ENCODE results near the gene HCN2. TPM values are rescaled to one million over a fixed set of nuclear protein-coding genes. Genes with fewer than 3 reads are reported as not detected.

Gene HCN2
- total RNA-seq, 1 donor from 2014 or later, result 5.5 TPM

DNA sequence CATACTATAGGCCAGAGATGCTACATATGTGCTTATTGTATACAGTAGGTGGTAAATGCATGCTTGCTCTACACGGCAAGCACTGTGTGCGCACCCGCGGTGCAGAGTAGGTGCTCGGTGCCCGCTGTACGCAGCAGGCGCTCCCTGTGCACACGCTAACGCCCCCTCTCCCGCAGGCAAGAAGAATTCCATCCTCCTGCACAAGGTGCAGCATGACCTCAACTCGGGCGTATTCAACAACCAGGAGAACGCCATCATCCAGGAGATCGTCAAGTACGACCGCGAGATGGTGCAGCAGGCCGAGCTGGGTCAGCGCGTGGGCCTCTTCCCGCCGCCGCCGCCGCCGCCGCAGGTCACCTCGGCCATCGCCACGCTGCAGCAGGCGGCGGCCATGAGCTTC, 25.9 kb downstream of the HCN2 start:
- H3K27me3 ChIP-seq (ENCODE audit: insufficient read depth, low read length), result no peaks in the 10 kb centered on the region
- no peak for FAIRE-seq
- peaks cover 12% of the 10 kb centered on the region for H3K4me1 ChIP-seq (ENCODE audit: insufficient read depth, low read length)
- Mint-ChIP-seq H3K4me1 (ENCODE audit: low read depth, unreplicated experiment) (peaks cover 3% of the 10 kb centered on the region), H3K27ac (ENCODE audit: unreplicated experiment) (no peak overlapping the region), H3K4me3 (ENCODE audit: unreplicated experiment) (peak overlapping the region; percentile 45), H3K9me3 (ENCODE audit: unreplicated experiment) (peaks cover 2% of the 10 kb centered on the region), H3K36me3 (ENCODE audit: low read depth, unreplicated experiment) (peaks cover 18% of the 10 kb centered on the region), H3K27me3 (ENCODE audit: low read depth, unreplicated experiment) (no peaks in the 10 kb centered on the region)
- no peak overlapping the region for H3K27ac ChIP-seq (ENCODE audit: low read depth, low read length)
- H3K9me3 ChIP-seq (ENCODE audit: insufficient read depth, low read depth, low read length), result no peaks in the 10 kb centered on the region
- TF ChIP-seq, protein P1, sequence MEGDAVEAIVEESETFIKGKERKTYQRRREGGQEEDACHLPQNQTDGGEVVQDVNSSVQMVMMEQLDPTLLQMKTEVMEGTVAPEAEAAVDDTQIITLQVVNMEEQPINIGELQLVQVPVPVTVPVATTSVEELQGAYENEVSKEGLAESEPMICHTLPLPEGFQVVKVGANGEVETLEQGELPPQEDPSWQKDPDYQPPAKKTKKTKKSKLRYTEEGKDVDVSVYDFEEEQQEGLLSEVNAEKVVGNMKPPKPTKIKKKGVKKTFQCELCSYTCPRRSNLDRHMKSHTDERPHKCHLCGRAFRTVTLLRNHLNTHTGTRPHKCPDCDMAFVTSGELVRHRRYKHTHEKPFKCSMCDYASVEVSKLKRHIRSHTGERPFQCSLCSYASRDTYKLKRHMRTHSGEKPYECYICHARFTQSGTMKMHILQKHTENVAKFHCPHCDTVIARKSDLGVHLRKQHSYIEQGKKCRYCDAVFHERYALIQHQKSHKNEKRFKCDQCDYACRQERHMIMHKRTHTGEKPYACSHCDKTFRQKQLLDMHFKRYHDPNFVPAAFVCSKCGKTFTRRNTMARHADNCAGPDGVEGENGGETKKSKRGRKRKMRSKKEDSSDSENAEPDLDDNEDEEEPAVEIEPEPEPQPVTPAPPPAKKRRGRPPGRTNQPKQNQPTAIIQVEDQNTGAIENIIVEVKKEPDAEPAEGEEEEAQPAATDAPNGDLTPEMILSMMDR (IDR thresholded peaks at IDR 0.05; ENCODE audit: insufficient read depth, low read depth, low read length), result no peak
- TF ChIP-seq EZH2 (IDR thresholded peaks at IDR 0.05; ENCODE audit: insufficient read depth, low read length), result no peak
- H2AFZ ChIP-seq (ENCODE audit: low read depth, low read length), result no peak overlapping the region
- H3K4me3 ChIP-seq (ENCODE audit: insufficient read depth, low read depth, low read length), result no peak overlapping the region
- no peaks in the 10 kb centered on the region for H3K79me2 ChIP-seq (ENCODE audit: insufficient read depth, low read length)
- H4K20me1 ChIP-seq (ENCODE audit: insufficient read depth, low read length), result no peaks in the 10 kb centered on the region
- H3K36me3 ChIP-seq (ENCODE audit: insufficient read depth, low read length), result no peaks in the 10 kb centered on the region
- DNase-seq (ENCODE audit: low read depth), result no peak
- H3K4me2 ChIP-seq (ENCODE audit: low read length), result no peak overlapping the region
- no peak overlapping the region for H3K9ac ChIP-seq (ENCODE audit: low read length)

DNA sequence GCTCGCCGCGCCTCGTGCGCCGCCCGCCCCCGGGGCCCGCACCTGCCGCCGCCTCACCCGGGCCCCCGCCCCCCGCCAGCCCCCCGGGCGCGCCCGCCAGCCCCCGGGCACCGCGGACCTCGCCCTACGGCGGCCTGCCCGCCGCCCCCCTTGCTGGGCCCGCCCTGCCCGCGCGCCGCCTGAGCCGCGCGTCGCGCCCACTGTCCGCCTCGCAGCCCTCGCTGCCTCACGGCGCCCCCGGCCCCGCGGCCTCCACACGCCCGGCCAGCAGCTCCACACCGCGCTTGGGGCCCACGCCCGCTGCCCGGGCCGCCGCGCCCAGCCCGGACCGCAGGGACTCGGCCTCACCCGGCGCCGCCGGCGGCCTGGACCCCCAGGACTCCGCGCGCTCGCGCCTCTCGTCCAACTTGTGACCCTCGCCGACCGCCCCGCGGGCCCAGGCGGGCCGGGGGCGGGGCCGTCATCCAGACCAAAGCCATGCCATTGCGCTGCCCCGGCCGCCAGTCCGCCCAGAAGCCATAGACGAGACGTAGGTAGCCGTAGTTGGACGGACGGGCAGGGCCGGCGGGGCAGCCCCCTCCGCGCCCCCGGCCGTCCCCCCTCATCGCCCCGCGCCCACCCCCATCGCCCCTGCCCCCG, 26.5 kb downstream of the HCN2 start:
- Histone ChIP-seq H3K27me3 (ENCODE audit: insufficient read depth, low read length) (no peaks in the 10 kb centered on the region), H3K27ac (ENCODE audit: low read depth, low read length) (no peak overlapping the region), H3K4me2 (ENCODE audit: low read length) (no peak overlapping the region), H4K20me1 (ENCODE audit: insufficient read depth, low read length) (no peaks in the 10 kb centered on the region), H3K79me2 (ENCODE audit: insufficient read depth, low read length) (no peaks in the 10 kb centered on the region), H3K4me1 (ENCODE audit: insufficient read depth, low read length) (peaks cover 7% of the 10 kb centered on the region), H3K9me3 (ENCODE audit: insufficient read depth, low read depth, low read length) (no peaks in the 10 kb centered on the region), H3K36me3 (ENCODE audit: insufficient read depth, low read length) (no peaks in the 10 kb centered on the region), H3K9ac (ENCODE audit: low read length) (no peak overlapping the region), H2AFZ (ENCODE audit: low read depth, low read length) (no peak overlapping the region), H3K4me3 (ENCODE audit: insufficient read depth, low read depth, low read length) (no peak overlapping the region)
- H3K9me3 Mint-ChIP-seq (ENCODE audit: unreplicated experiment), result peaks cover 2% of the 10 kb centered on the region
- no peak overlapping the region for H3K4me3 Mint-ChIP-seq (ENCODE audit: unreplicated experiment)
- no peak for DNase-seq (ENCODE audit: low read depth)
- no peaks in the 10 kb centered on the region for H3K4me1 Mint-ChIP-seq (ENCODE audit: low read depth, unreplicated experiment)
- no peak overlapping the region for H3K27ac Mint-ChIP-seq (ENCODE audit: unreplicated experiment)
- TF ChIP-seq, protein P1 (IDR thresholded peaks at IDR 0.05; ENCODE audit: insufficient read depth, low read depth, low read length), result no peak
- no peak for TF ChIP-seq EZH2 (IDR thresholded peaks at IDR 0.05; ENCODE audit: insufficient read depth, low read length)
- H3K27me3 Mint-ChIP-seq (ENCODE audit: low read depth, unreplicated experiment), result no peaks in the 10 kb centered on the region
- H3K36me3 Mint-ChIP-seq (ENCODE audit: low read depth, unreplicated experiment), result peaks cover 18% of the 10 kb centered on the region
- FAIRE-seq, result no peak

DNA sequence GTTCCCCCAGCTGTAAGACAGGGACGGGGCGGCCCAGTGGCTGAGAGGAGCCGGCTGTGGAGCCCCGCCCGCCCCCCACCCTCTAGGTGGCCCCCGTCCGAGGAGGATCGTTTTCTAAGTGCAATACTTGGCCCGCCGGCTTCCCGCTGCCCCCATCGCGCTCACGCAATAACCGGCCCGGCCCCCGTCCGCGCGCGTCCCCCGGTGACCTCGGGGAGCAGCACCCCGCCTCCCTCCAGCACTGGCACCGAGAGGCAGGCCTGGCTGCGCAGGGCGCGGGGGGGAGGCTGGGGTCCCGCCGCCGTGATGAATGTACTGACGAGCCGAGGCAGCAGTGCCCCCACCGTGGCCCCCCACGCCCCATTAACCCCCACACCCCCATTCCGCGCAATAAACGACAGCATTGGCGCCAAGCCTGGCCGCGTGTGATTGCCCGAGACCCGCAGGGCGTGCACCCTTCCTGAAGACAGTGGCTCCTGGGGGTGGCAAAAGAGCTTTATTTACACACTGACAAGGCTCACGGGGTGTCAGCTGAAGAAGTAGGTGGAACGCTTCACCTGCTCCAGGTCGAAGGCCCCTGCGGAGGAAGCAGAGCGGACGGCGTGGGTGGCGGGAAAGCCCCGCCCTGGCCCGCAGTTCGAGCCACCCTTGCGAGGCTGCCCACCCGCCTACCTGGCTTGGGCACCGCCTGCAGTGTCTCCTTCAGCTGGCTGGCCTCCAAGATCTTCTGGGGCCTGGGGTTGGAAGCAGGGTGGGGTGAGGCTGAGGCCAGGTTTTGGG, 27.3 kb downstream of the HCN2 start:
- FAIRE-seq (no peak), DNase-seq (ENCODE audit: low read depth) (no peak)
- Histone ChIP-seq H2AFZ (ENCODE audit: low read depth, low read length) (no peak overlapping the region), H3K27ac (ENCODE audit: low read depth, low read length) (no peak overlapping the region), H3K9me3 (ENCODE audit: insufficient read depth, low read depth, low read length) (no peaks in the 10 kb centered on the region), H3K9ac (ENCODE audit: low read length) (no peak overlapping the region), H4K20me1 (ENCODE audit: insufficient read depth, low read length) (no peaks in the 10 kb centered on the region), H3K4me3 (ENCODE audit: insufficient read depth, low read depth, low read length) (no peak overlapping the region), H3K4me1 (ENCODE audit: insufficient read depth, low read length) (peaks cover 4% of the 10 kb centered on the region), H3K79me2 (ENCODE audit: insufficient read depth, low read length) (no peaks in the 10 kb centered on the region), H3K27me3 (ENCODE audit: insufficient read depth, low read length) (no peaks in the 10 kb centered on the region), H3K4me2 (ENCODE audit: low read length) (no peak overlapping the region), H3K36me3 (ENCODE audit: insufficient read depth, low read length) (no peaks in the 10 kb centered on the region)
- Mint-ChIP-seq H3K36me3 (ENCODE audit: low read depth, unreplicated experiment) (peaks cover 18% of the 10 kb centered on the region), H3K9me3 (ENCODE audit: unreplicated experiment) (peaks cover 2% of the 10 kb centered on the region), H3K27ac (ENCODE audit: unreplicated experiment) (no peak overlapping the region), H3K4me3 (ENCODE audit: unreplicated experiment) (no peak overlapping the region), H3K27me3 (ENCODE audit: low read depth, unreplicated experiment) (no peaks in the 10 kb centered on the region), H3K4me1 (ENCODE audit: low read depth, unreplicated experiment) (no peaks in the 10 kb centered on the region)
- TF ChIP-seq EZH2 (IDR thresholded peaks at IDR 0.05; ENCODE audit: insufficient read depth, low read length), result no peak
- TF ChIP-seq, protein P1 (IDR thresholded peaks at IDR 0.05; ENCODE audit: insufficient read depth, low read depth, low read length), result no peak
